Measurements from ENCODE around the gene QSOX2. TPM values are rescaled to one million over a fixed set of nuclear protein-coding genes. Genes with fewer than 3 reads are reported as not detected.

Gene QSOX2
- total RNA-seq, 2 experiments from 2014 or later = 50.0 to 57.5 TPM

- CTCF ChIA-PET (ENCODE audit: unreplicated experiment) = no interaction called here
- H4K20me1 ChIP-seq (ENCODE audit: insufficient read depth, low read length) = no peaks in the 10 kb centered on the region
- POLR2A ChIA-PET = no interaction called here
Observed at GRCh38 chr9:136187197-136187596, 58.4 kb downstream of the QSOX2 start.

GRCh38 chr9:136186386-136186785, 59.2 kb downstream of the QSOX2 start:
- DNase-seq (ENCODE audit: low spot score) = no peak
- H3K9me3 ChIP-seq (ENCODE audit: low read length) = no peaks in the 10 kb centered on the region
- H3K9me2 ChIP-seq (ENCODE audit: insufficient read depth, low read length) = no peaks in the 10 kb centered on the region
- ChIA-PET POLR2A (no interaction called here), CTCF (ENCODE audit: unreplicated experiment) (no interaction called here)
- H4K20me1 ChIP-seq (ENCODE audit: insufficient read depth, low read length) = no peaks in the 10 kb centered on the region
- H3K4me1 ChIP-seq (ENCODE audit: insufficient read depth, low read length, poor library complexity, severe bottlenecking) = no peaks in the 10 kb centered on the region
- TF ChIP-seq CTCF (conservative IDR thresholded peaks at IDR 0.05; ENCODE audit: low read length) = no peak
- no peak for TF ChIP-seq EZH2phosphoT487 (IDR thresholded peaks at IDR 0.05; ENCODE audit: borderline replicate concordance, low read depth, low read length)
- H3K4me3 ChIP-seq (ENCODE audit: low read depth, low read length, poor library complexity, severe bottlenecking) = no peak overlapping the region
- no peaks in the 10 kb centered on the region for H3K79me2 ChIP-seq (ENCODE audit: insufficient read depth, low read depth, low read length)
- H2AFZ ChIP-seq (ENCODE audit: low read length) = no peak overlapping the region
- no peaks in the 10 kb centered on the region for H3K36me3 ChIP-seq (ENCODE audit: insufficient read depth, low read length)
- H3K27ac ChIP-seq (ENCODE audit: low read depth, low read length, poor library complexity, severe bottlenecking) = no peak overlapping the region
- no peak overlapping the region for H3K4me2 ChIP-seq (ENCODE audit: low read length)
- BruUV-seq (replicated peaks) = no TSS peak
- intact Hi-C loops (cut with micrococcal nuclease; ENCODE audit: unreplicated experiment) = no loop called here

More at GRCh38 chr9:136187197-136187596, 58.4 kb downstream of the QSOX2 start:
- Histone ChIP-seq H2AFZ (ENCODE audit: low read length) (no peak overlapping the region), H3K4me1 (ENCODE audit: insufficient read depth, low read length, poor library complexity, severe bottlenecking) (peaks cover 2% of the 10 kb centered on the region), H3K79me2 (ENCODE audit: insufficient read depth, low read depth, low read length) (no peaks in the 10 kb centered on the region), H3K27ac (ENCODE audit: low read depth, low read length, poor library complexity, severe bottlenecking) (no peak overlapping the region), H3K4me2 (ENCODE audit: low read length) (no peak overlapping the region), H3K36me3 (ENCODE audit: insufficient read depth, low read length) (no peaks in the 10 kb centered on the region), H3K4me3 (ENCODE audit: low read depth, low read length, poor library complexity, severe bottlenecking) (no peak overlapping the region), H3K9me3 (ENCODE audit: low read length) (no peaks in the 10 kb centered on the region), H3K9me2 (ENCODE audit: insufficient read depth, low read length) (no peaks in the 10 kb centered on the region)
- DNase-seq (ENCODE audit: low spot score) = no peak
- intact Hi-C loops (cut with micrococcal nuclease; ENCODE audit: unreplicated experiment) = no loop called here
- BruUV-seq (replicated peaks) = no TSS peak
- TF ChIP-seq EZH2phosphoT487 (IDR thresholded peaks at IDR 0.05; ENCODE audit: borderline replicate concordance, low read depth, low read length) (no peak), CTCF (conservative IDR thresholded peaks at IDR 0.05; ENCODE audit: low read length) (no peak)

- Histone ChIP-seq H3K4me1 (ENCODE audit: insufficient read depth, low read length, poor library complexity, severe bottlenecking) (no peaks in the 10 kb centered on the region), H3K9me3 (ENCODE audit: low read length) (no peaks in the 10 kb centered on the region), H3K4me2 (ENCODE audit: low read length) (no peak overlapping the region), H3K79me2 (ENCODE audit: insufficient read depth, low read depth, low read length) (no peaks in the 10 kb centered on the region), H3K27ac (ENCODE audit: low read depth, low read length, poor library complexity, severe bottlenecking) (no peak overlapping the region), H2AFZ (ENCODE audit: low read length) (no peak overlapping the region), H3K36me3 (ENCODE audit: insufficient read depth, low read length) (no peaks in the 10 kb centered on the region), H3K4me3 (ENCODE audit: low read depth, low read length, poor library complexity, severe bottlenecking) (no peak overlapping the region), H4K20me1 (ENCODE audit: insufficient read depth, low read length) (no peaks in the 10 kb centered on the region), H3K9me2 (ENCODE audit: insufficient read depth, low read length) (no peaks in the 10 kb centered on the region)
- intact Hi-C loops (cut with micrococcal nuclease; ENCODE audit: unreplicated experiment) = no loop called here
- TF ChIP-seq CTCF (conservative IDR thresholded peaks at IDR 0.05; ENCODE audit: low read length) = no peak
- no peak for TF ChIP-seq EZH2phosphoT487 (IDR thresholded peaks at IDR 0.05; ENCODE audit: borderline replicate concordance, low read depth, low read length)
- BruUV-seq (replicated peaks) = no TSS peak
- POLR2A ChIA-PET = no interaction called here
- CTCF ChIA-PET (ENCODE audit: unreplicated experiment) = no interaction called here
- no peak for DNase-seq (ENCODE audit: low spot score)
Observed at GRCh38 chr9:136185596-136186366, 59.8 kb downstream of the QSOX2 start.
